Duodenal mucosa (tissue), 2 donors: Measurements from ENCODE around the gene TSR3.

Experiments used
- H3K27ac ChIP-seq: one replicate; pipeline ENCODE4 v1.7.0; 2013; ENCODE audit warnings: low read depth, low read length
- H3K27me3 ChIP-seq, 2 donors: one replicate each; pipeline ENCODE4 v1.7.0; 2013; ENCODE audit warnings: low read length in 2 of 2, control low read depth in 1 of 2; ENCODE audit not compliant: insufficient read depth in 2 of 2, control insufficient read depth in 1 of 2
- H3K36me3 ChIP-seq, 2 donors: one replicate each; pipeline ENCODE4 v1.7.0; 2013; ENCODE audit warnings: low read length in 2 of 2, control low read depth in 1 of 2; ENCODE audit not compliant: insufficient read depth in 2 of 2, control insufficient read depth in 1 of 2
- H3K4me1 ChIP-seq, 2 donors: one replicate each; pipeline ENCODE4 v1.7.0; 2013; ENCODE audit warnings: low read length in 2 of 2, control low read depth in 1 of 2; ENCODE audit not compliant: insufficient read depth in 2 of 2, control insufficient read depth in 1 of 2
- H3K4me3 ChIP-seq, 2 donors: one replicate each; pipeline ENCODE4 v1.7.0; 2013; ENCODE audit warnings: low read length in 2 of 2, low read depth in 1 of 2
- H3K9ac ChIP-seq, 2 donors: one replicate each; pipeline ENCODE4 v1.7.0; 2013; ENCODE audit warnings: low read length in 2 of 2, low read depth in 1 of 2
- H3K9me3 ChIP-seq, 2 donors: one replicate each; pipeline ENCODE4 v1.7.0; 2013; ENCODE audit warnings: low read length in 2 of 2, control low read depth in 1 of 2; ENCODE audit not compliant: control insufficient read depth in 1 of 2

TSR3 gene

GRCh38 chr16:1315081-1316032 lies 36.3 kb downstream of the TSR3 start:
- no peak overlapping the region for H3K27ac ChIP-seq
- no peak overlapping the region for H3K4me3 ChIP-seq
- H3K27me3 ChIP-seq = no peaks in the 10 kb centered on the region
- no peak overlapping the region for H3K9ac ChIP-seq
- H3K36me3 ChIP-seq = peaks cover 47 to 77% of the 10 kb centered on the region in 2 donors
- H3K9me3 ChIP-seq = no peaks in the 10 kb centered on the region
- peaks cover 20 to 28% of the 10 kb centered on the region in 2 donors for H3K4me1 ChIP-seq

DNA sequence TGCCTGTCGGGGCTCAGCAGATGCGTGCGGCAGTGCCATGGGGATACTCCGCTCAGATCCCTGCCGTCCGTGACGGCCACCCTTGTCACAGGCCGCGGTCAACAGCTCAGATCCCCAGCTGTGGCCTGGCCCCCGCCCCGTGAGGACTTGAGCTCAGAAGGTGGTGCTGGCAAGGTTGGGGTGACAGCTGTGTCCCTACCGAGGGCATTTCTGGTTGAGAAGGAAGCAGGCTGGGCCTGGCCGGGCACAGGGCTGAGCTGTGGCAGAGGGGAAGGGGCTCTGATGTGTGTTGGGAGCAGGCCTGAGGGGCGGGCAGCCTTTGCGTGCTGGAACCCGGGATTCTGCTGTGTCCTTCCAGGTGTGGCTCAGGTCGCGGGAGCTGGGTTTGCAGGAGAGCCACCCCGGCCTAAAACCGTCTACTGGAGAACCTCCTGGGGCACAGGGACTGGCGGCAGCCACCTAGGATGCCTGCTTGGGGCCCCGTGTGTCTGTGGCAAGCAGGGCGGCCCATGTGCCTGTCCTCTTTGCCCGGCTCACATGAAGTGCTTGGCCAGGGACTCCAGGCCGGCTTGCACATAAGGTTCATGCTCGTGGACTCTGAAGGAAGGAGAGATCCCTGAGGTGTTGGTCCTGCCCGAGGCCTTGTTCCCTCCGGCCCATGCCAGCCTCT lies 37.1 kb downstream of the TSR3 start:
- Histone ChIP-seq H3K9me3 (no peaks in the 10 kb centered on the region), H3K36me3 (peaks cover 39 to 69% of the 10 kb centered on the region in 2 donors), H3K4me1 (peaks cover 20 to 28% of the 10 kb centered on the region in 2 donors)

GRCh38 chr16:1313721-1314369 lies 37.8 kb downstream of the TSR3 start:
- no peaks in the 10 kb centered on the region for H3K27me3 ChIP-seq
- H3K36me3 ChIP-seq = peaks cover 32 to 62% of the 10 kb centered on the region in 2 donors
- peaks cover 20 to 28% of the 10 kb centered on the region in 2 donors for H3K4me1 ChIP-seq
- H3K9me3 ChIP-seq = no peaks in the 10 kb centered on the region
- H3K9ac ChIP-seq = no peak overlapping the region
- no peak overlapping the region for H3K4me3 ChIP-seq
- no peak overlapping the region for H3K27ac ChIP-seq

More for the DNA sequence above, 37.1 kb downstream of the TSR3 start:
- no peak overlapping the region for H3K9ac ChIP-seq
- H3K4me3 ChIP-seq = no peak overlapping the region
- H3K27me3 ChIP-seq = no peaks in the 10 kb centered on the region
- H3K27ac ChIP-seq = no peak overlapping the region

- Histone ChIP-seq H3K4me3 (no peak overlapping the region), H3K27me3 (no peaks in the 10 kb centered on the region), H3K36me3 (peaks cover 28 to 52% of the 10 kb centered on the region in 2 donors), H3K9me3 (no peaks in the 10 kb centered on the region), H3K27ac (no peak overlapping the region), H3K9ac (no peak overlapping the region), H3K4me1 (peaks cover 20 to 32% of the 10 kb centered on the region in 2 donors)
Observed at GRCh38 chr16:1312903-1313302, 38.8 kb downstream of the TSR3 start.

GRCh38 chr16:1312467-1312816 lies 39.2 kb downstream of the TSR3 start:
- no peak overlapping the region for H3K9ac ChIP-seq
- peaks cover 23 to 48% of the 10 kb centered on the region in 2 donors for H3K36me3 ChIP-seq
- H3K4me3 ChIP-seq = no peak overlapping the region
- H3K9me3 ChIP-seq = no peaks in the 10 kb centered on the region
- H3K27me3 ChIP-seq = no peaks in the 10 kb centered on the region
- H3K27ac ChIP-seq = no peak overlapping the region
- peaks cover 20 to 32% of the 10 kb centered on the region in 2 donors for H3K4me1 ChIP-seq

- Histone ChIP-seq H3K9me3 (no peaks in the 10 kb centered on the region), H3K36me3 (peaks cover 19 to 43% of the 10 kb centered on the region in 2 donors), H3K27me3 (no peaks in the 10 kb centered on the region), H3K4me3 (peak overlapping the region; percentile 68 to 87), H3K4me1 (peaks cover 20 to 32% of the 10 kb centered on the region in 2 donors), H3K9ac (peak overlapping the region; percentile 33 to 66), H3K27ac (no peak overlapping the region)
Observed at GRCh38 chr16:1311738-1312466, 39.8 kb downstream of the TSR3 start.

- H3K4me3 ChIP-seq = peak overlapping the region; percentile 68 to 87
- peaks cover 20 to 32% of the 10 kb centered on the region in 2 donors for H3K4me1 ChIP-seq
- H3K9ac ChIP-seq = peak overlapping the region; percentile 33 to 66
- peaks cover 15 to 37% of the 10 kb centered on the region in 2 donors for H3K36me3 ChIP-seq
- H3K9me3 ChIP-seq = no peaks in the 10 kb centered on the region
- no peak overlapping the region for H3K27ac ChIP-seq
- H3K27me3 ChIP-seq = no peaks in the 10 kb centered on the region
Observed at GRCh38 chr16:1311212-1311737, 40.4 kb downstream of the TSR3 start.

GRCh38 chr16:1310832-1311200 lies 40.9 kb downstream of the TSR3 start:
- peaks cover 20 to 32% of the 10 kb centered on the region in 2 donors for H3K4me1 ChIP-seq
- H3K27me3 ChIP-seq = no peaks in the 10 kb centered on the region
- H3K4me3 ChIP-seq = peak overlapping the region; percentile 68 to 87
- H3K9ac ChIP-seq = peak overlapping the region; percentile 33 to 66
- H3K9me3 ChIP-seq = no peaks in the 10 kb centered on the region
- H3K27ac ChIP-seq = no peak overlapping the region
- H3K36me3 ChIP-seq = peaks cover 11 to 32% of the 10 kb centered on the region in 2 donors
